ENCODE results near the gene RPN2.

The RPN2 gene

GRCh38 chr20:37219751-37220668 lies 40.9 kb downstream of the RPN2 start:
- Mint-ChIP-seq H3K27ac (no peak overlapping the region), H3K36me3 (ENCODE audit: low read depth) (peaks cover 68% of the 10 kb centered on the region), H3K4me3 (no peak overlapping the region)

GRCh38 chr20:37220731-37221130 lies 41.6 kb downstream of the RPN2 start:
- H3K27me3 Mint-ChIP-seq: no peaks in the 10 kb centered on the region
- no peaks in the 10 kb centered on the region for H3K9me3 Mint-ChIP-seq
- H3K4me1 Mint-ChIP-seq (ENCODE audit: low read depth): no peaks in the 10 kb centered on the region
- no peak overlapping the region for H3K27ac Mint-ChIP-seq
- H3K36me3 Mint-ChIP-seq (ENCODE audit: low read depth): peaks cover 68% of the 10 kb centered on the region
- no peak overlapping the region for H3K4me3 Mint-ChIP-seq

More at GRCh38 chr20:37219751-37220668, 40.9 kb downstream of the RPN2 start:
- Mint-ChIP-seq H3K27me3 (no peaks in the 10 kb centered on the region), H3K4me1 (ENCODE audit: low read depth) (peaks cover 7% of the 10 kb centered on the region), H3K9me3 (no peaks in the 10 kb centered on the region)

- no peaks in the 10 kb centered on the region for H3K27me3 Mint-ChIP-seq
- H3K4me3 Mint-ChIP-seq: no peak overlapping the region
- H3K36me3 Mint-ChIP-seq (ENCODE audit: low read depth): peaks cover 67% of the 10 kb centered on the region
- H3K27ac Mint-ChIP-seq: no peak overlapping the region
- H3K9me3 Mint-ChIP-seq: no peaks in the 10 kb centered on the region
- no peaks in the 10 kb centered on the region for H3K4me1 Mint-ChIP-seq (ENCODE audit: low read depth)
Observed at GRCh38 chr20:37222086-37222485, 43.0 kb downstream of the RPN2 start.

GRCh38 chr20:37223053-37223452 lies 43.9 kb downstream of the RPN2 start:
- Mint-ChIP-seq H3K9me3 (no peaks in the 10 kb centered on the region), H3K4me3 (no peak overlapping the region), H3K27me3 (no peaks in the 10 kb centered on the region), H3K27ac (no peak overlapping the region), H3K36me3 (ENCODE audit: low read depth) (peaks cover 77% of the 10 kb centered on the region), H3K4me1 (ENCODE audit: low read depth) (no peaks in the 10 kb centered on the region)

GRCh38 chr20:37225146-37225545 lies 46.0 kb downstream of the RPN2 start:
- no peak overlapping the region for H3K27ac Mint-ChIP-seq
- no peaks in the 10 kb centered on the region for H3K4me1 Mint-ChIP-seq (ENCODE audit: low read depth)
- H3K36me3 Mint-ChIP-seq (ENCODE audit: low read depth): peaks cover 78% of the 10 kb centered on the region
- H3K27me3 Mint-ChIP-seq: no peaks in the 10 kb centered on the region
- H3K9me3 Mint-ChIP-seq: no peaks in the 10 kb centered on the region
- no peak overlapping the region for H3K4me3 Mint-ChIP-seq

GRCh38 chr20:37226889-37227288 lies 47.8 kb downstream of the RPN2 start:
- Mint-ChIP-seq H3K27me3 (no peaks in the 10 kb centered on the region), H3K9me3 (no peaks in the 10 kb centered on the region), H3K27ac (no peak overlapping the region), H3K4me3 (no peak overlapping the region), H3K4me1 (ENCODE audit: low read depth) (no peaks in the 10 kb centered on the region), H3K36me3 (ENCODE audit: low read depth) (peaks cover 83% of the 10 kb centered on the region)

- H3K27ac Mint-ChIP-seq: no peak overlapping the region
- peaks cover 85% of the 10 kb centered on the region for H3K36me3 Mint-ChIP-seq (ENCODE audit: low read depth)
- H3K4me3 Mint-ChIP-seq: no peak overlapping the region
Observed at GRCh38 chr20:37228082-37228481, 49.0 kb downstream of the RPN2 start.

GRCh38 chr20:37228656-37229055 lies 49.5 kb downstream of the RPN2 start:
- H3K36me3 Mint-ChIP-seq (ENCODE audit: low read depth): peaks cover 87% of the 10 kb centered on the region
- no peak overlapping the region for H3K4me3 Mint-ChIP-seq
- no peaks in the 10 kb centered on the region for H3K27me3 Mint-ChIP-seq
- no peaks in the 10 kb centered on the region for H3K9me3 Mint-ChIP-seq
- H3K27ac Mint-ChIP-seq: no peak overlapping the region
- H3K4me1 Mint-ChIP-seq (ENCODE audit: low read depth): no peaks in the 10 kb centered on the region

More at GRCh38 chr20:37228082-37228481, 49.0 kb downstream of the RPN2 start:
- Mint-ChIP-seq H3K9me3 (no peaks in the 10 kb centered on the region), H3K4me1 (ENCODE audit: low read depth) (no peaks in the 10 kb centered on the region), H3K27me3 (no peaks in the 10 kb centered on the region)

- Mint-ChIP-seq H3K9me3 (no peaks in the 10 kb centered on the region), H3K36me3 (ENCODE audit: low read depth) (peaks cover 87% of the 10 kb centered on the region), H3K27me3 (no peaks in the 10 kb centered on the region), H3K4me1 (ENCODE audit: low read depth) (no peaks in the 10 kb centered on the region), H3K27ac (no peak overlapping the region), H3K4me3 (no peak overlapping the region)
Observed at GRCh38 chr20:37229357-37229756, 50.2 kb downstream of the RPN2 start.

GRCh38 chr20:37230200-37230599 lies 51.1 kb downstream of the RPN2 start:
- H3K36me3 Mint-ChIP-seq (ENCODE audit: low read depth): peaks cover 86% of the 10 kb centered on the region

GRCh38 chr20:37231947-37232630 lies 53.0 kb downstream of the RPN2 start:
- no peaks in the 10 kb centered on the region for H3K9me3 Mint-ChIP-seq
- H3K36me3 Mint-ChIP-seq (ENCODE audit: low read depth): peaks cover 89% of the 10 kb centered on the region
- no peaks in the 10 kb centered on the region for H3K27me3 Mint-ChIP-seq
- no peaks in the 10 kb centered on the region for H3K4me1 Mint-ChIP-seq (ENCODE audit: low read depth)
- H3K4me3 Mint-ChIP-seq: no peak overlapping the region
- H3K27ac Mint-ChIP-seq: no peak overlapping the region

More at GRCh38 chr20:37230200-37230599, 51.1 kb downstream of the RPN2 start:
- H3K27me3 Mint-ChIP-seq: no peaks in the 10 kb centered on the region
- H3K9me3 Mint-ChIP-seq: no peaks in the 10 kb centered on the region
- H3K4me1 Mint-ChIP-seq (ENCODE audit: low read depth): no peaks in the 10 kb centered on the region
- H3K27ac Mint-ChIP-seq: no peak overlapping the region
- H3K4me3 Mint-ChIP-seq: no peak overlapping the region

- peaks cover 85% of the 10 kb centered on the region for H3K36me3 Mint-ChIP-seq (ENCODE audit: low read depth)
- H3K9me3 Mint-ChIP-seq: no peaks in the 10 kb centered on the region
- H3K27ac Mint-ChIP-seq: no peak overlapping the region
- no peaks in the 10 kb centered on the region for H3K4me1 Mint-ChIP-seq (ENCODE audit: low read depth)
- no peak overlapping the region for H3K4me3 Mint-ChIP-seq
- no peaks in the 10 kb centered on the region for H3K27me3 Mint-ChIP-seq
Observed at GRCh38 chr20:37233548-37234253, 54.6 kb downstream of the RPN2 start.

- H3K36me3 Mint-ChIP-seq (ENCODE audit: low read depth): peaks cover 85% of the 10 kb centered on the region
- H3K9me3 Mint-ChIP-seq: no peaks in the 10 kb centered on the region
- no peaks in the 10 kb centered on the region for H3K27me3 Mint-ChIP-seq
- no peak overlapping the region for H3K4me3 Mint-ChIP-seq
- H3K27ac Mint-ChIP-seq: no peak overlapping the region
- no peaks in the 10 kb centered on the region for H3K4me1 Mint-ChIP-seq (ENCODE audit: low read depth)
Observed at GRCh38 chr20:37234254-37234581, 55.1 kb downstream of the RPN2 start.

GRCh38 chr20:37235065-37235464 lies 55.9 kb downstream of the RPN2 start:
- H3K4me1 Mint-ChIP-seq (ENCODE audit: low read depth): no peaks in the 10 kb centered on the region
- no peaks in the 10 kb centered on the region for H3K9me3 Mint-ChIP-seq
- no peak overlapping the region for H3K27ac Mint-ChIP-seq
- H3K36me3 Mint-ChIP-seq (ENCODE audit: low read depth): peaks cover 85% of the 10 kb centered on the region
- H3K4me3 Mint-ChIP-seq: no peak overlapping the region
- no peaks in the 10 kb centered on the region for H3K27me3 Mint-ChIP-seq

- no peaks in the 10 kb centered on the region for H3K27me3 Mint-ChIP-seq
- no peaks in the 10 kb centered on the region for H3K9me3 Mint-ChIP-seq
- no peak overlapping the region for H3K27ac Mint-ChIP-seq
- H3K4me3 Mint-ChIP-seq: no peak overlapping the region
- H3K36me3 Mint-ChIP-seq (ENCODE audit: low read depth): peaks cover 86% of the 10 kb centered on the region
- H3K4me1 Mint-ChIP-seq (ENCODE audit: low read depth): no peaks in the 10 kb centered on the region
Observed at GRCh38 chr20:37236462-37236861, 57.3 kb downstream of the RPN2 start.
